ENCODE measurements around the gene BLTP2.

The BLTP2 gene

GRCh38 chr17:28644787-28645575 is at the start of gene BLTP2:
BLTP2 (minus strand) TSS chr17:28645158; CDS start chr17:28645056, 102 bp downstream.
- Histone ChIP-seq H3K27me3 (ENCODE audit: insufficient read depth, insufficient read length) (no peaks in the 10 kb centered on the region), H3K9ac (ENCODE audit: insufficient read length, low read depth) (peak within 1 kb of the TSS; percentile 86), H3K4me3 (ENCODE audit: insufficient read length, low read depth) (peak within 1 kb of the TSS; percentile 75), H3K4me1 (ENCODE audit: insufficient read depth, insufficient read length) (no peaks in the 10 kb centered on the region), H3K9me3 (ENCODE audit: insufficient read depth, low read length) (no peaks in the 10 kb centered on the region), H3K36me3 (ENCODE audit: insufficient read depth, insufficient read length, low read length) (peaks cover 50% of the 10 kb centered on the region)
- TF ChIP-seq YY1 (IDR thresholded peaks at IDR 0.05; ENCODE audit: insufficient read depth, insufficient read length) = no peak
- no peak for TF ChIP-seq ZNF274 (IDR thresholded peaks at IDR 0.05; ENCODE audit: low read depth, low read length)
- TF ChIP-seq SUZ12 (IDR thresholded peaks at IDR 0.05; ENCODE audit: extremely low read depth, insufficient read depth, insufficient read length) = no peak
- DNase-seq (ENCODE audit: low read depth, low spot score) = peak; percentile 79

GRCh38 chr17:28693869-28694268 is 48.9 kb upstream of the BLTP2 start:
- DNase-seq (ENCODE audit: low read depth, low spot score) = no peak
- Histone ChIP-seq H3K36me3 (ENCODE audit: insufficient read depth, insufficient read length, low read length) (peaks cover 90% of the 10 kb centered on the region), H3K9me3 (ENCODE audit: insufficient read depth, low read length) (no peaks in the 10 kb centered on the region), H3K9ac (ENCODE audit: insufficient read length, low read depth) (no peak overlapping the region), H3K4me3 (ENCODE audit: insufficient read length, low read depth) (no peak overlapping the region), H3K27me3 (ENCODE audit: insufficient read depth, insufficient read length) (no peaks in the 10 kb centered on the region), H3K4me1 (ENCODE audit: insufficient read depth, insufficient read length) (no peaks in the 10 kb centered on the region)
- TF ChIP-seq YY1 (IDR thresholded peaks at IDR 0.05; ENCODE audit: insufficient read depth, insufficient read length) (no peak), SUZ12 (IDR thresholded peaks at IDR 0.05; ENCODE audit: extremely low read depth, insufficient read depth, insufficient read length) (no peak)

- peaks cover 92% of the 10 kb centered on the region for H3K36me3 ChIP-seq (ENCODE audit: insufficient read depth, insufficient read length, low read length)
- TF ChIP-seq YY1 (IDR thresholded peaks at IDR 0.05; ENCODE audit: insufficient read depth, insufficient read length) (no peak), ZNF274 (IDR thresholded peaks at IDR 0.05; ENCODE audit: low read depth, low read length) (no peak), SUZ12 (IDR thresholded peaks at IDR 0.05; ENCODE audit: extremely low read depth, insufficient read depth, insufficient read length) (no peak)
- no peaks in the 10 kb centered on the region for H3K27me3 ChIP-seq (ENCODE audit: insufficient read depth, insufficient read length)
- no peaks in the 10 kb centered on the region for H3K9me3 ChIP-seq (ENCODE audit: insufficient read depth, low read length)
- H3K4me1 ChIP-seq (ENCODE audit: insufficient read depth, insufficient read length) = no peaks in the 10 kb centered on the region
- no peak overlapping the region for H3K4me3 ChIP-seq (ENCODE audit: insufficient read length, low read depth)
- H3K9ac ChIP-seq (ENCODE audit: insufficient read length, low read depth) = no peak overlapping the region
- DNase-seq (ENCODE audit: low read depth, low spot score) = no peak
These were observed 44.1 kb upstream of the BLTP2 start for GRCh38 chr17:28689011-28689410.

GRCh38 chr17:28688481-28688880 is 43.5 kb upstream of the BLTP2 start:
- no peak for TF ChIP-seq ZNF274 (IDR thresholded peaks at IDR 0.05; ENCODE audit: low read depth, low read length)
- no peak for TF ChIP-seq YY1 (IDR thresholded peaks at IDR 0.05; ENCODE audit: insufficient read depth, insufficient read length)
- TF ChIP-seq SUZ12 (IDR thresholded peaks at IDR 0.05; ENCODE audit: extremely low read depth, insufficient read depth, insufficient read length) = no peak
- Histone ChIP-seq H3K36me3 (ENCODE audit: insufficient read depth, insufficient read length, low read length) (peaks cover 91% of the 10 kb centered on the region), H3K27me3 (ENCODE audit: insufficient read depth, insufficient read length) (no peaks in the 10 kb centered on the region), H3K9me3 (ENCODE audit: insufficient read depth, low read length) (no peaks in the 10 kb centered on the region), H3K4me3 (ENCODE audit: insufficient read length, low read depth) (no peak overlapping the region), H3K9ac (ENCODE audit: insufficient read length, low read depth) (no peak overlapping the region), H3K4me1 (ENCODE audit: insufficient read depth, insufficient read length) (no peaks in the 10 kb centered on the region)
- no peak for DNase-seq (ENCODE audit: low read depth, low spot score)

GRCh38 chr17:28686296-28686695 is 41.3 kb upstream of the BLTP2 start:
- DNase-seq (ENCODE audit: low read depth, low spot score) = no peak
- Histone ChIP-seq H3K9me3 (ENCODE audit: insufficient read depth, low read length) (no peaks in the 10 kb centered on the region), H3K27me3 (ENCODE audit: insufficient read depth, insufficient read length) (no peaks in the 10 kb centered on the region), H3K4me1 (ENCODE audit: insufficient read depth, insufficient read length) (no peaks in the 10 kb centered on the region), H3K36me3 (ENCODE audit: insufficient read depth, insufficient read length, low read length) (peaks cover 98% of the 10 kb centered on the region), H3K9ac (ENCODE audit: insufficient read length, low read depth) (no peak overlapping the region), H3K4me3 (ENCODE audit: insufficient read length, low read depth) (no peak overlapping the region)
- TF ChIP-seq ZNF274 (IDR thresholded peaks at IDR 0.05; ENCODE audit: low read depth, low read length) = no peak

GRCh38 chr17:28685366-28685765 is 40.4 kb upstream of the BLTP2 start:
- Histone ChIP-seq H3K36me3 (ENCODE audit: insufficient read depth, insufficient read length, low read length) (peaks cover 98% of the 10 kb centered on the region), H3K9me3 (ENCODE audit: insufficient read depth, low read length) (no peaks in the 10 kb centered on the region), H3K4me3 (ENCODE audit: insufficient read length, low read depth) (no peak overlapping the region), H3K9ac (ENCODE audit: insufficient read length, low read depth) (no peak overlapping the region), H3K4me1 (ENCODE audit: insufficient read depth, insufficient read length) (no peaks in the 10 kb centered on the region), H3K27me3 (ENCODE audit: insufficient read depth, insufficient read length) (no peaks in the 10 kb centered on the region)
- no peak for DNase-seq (ENCODE audit: low read depth, low spot score)
- no peak for TF ChIP-seq SUZ12 (IDR thresholded peaks at IDR 0.05; ENCODE audit: extremely low read depth, insufficient read depth, insufficient read length)
- no peak for TF ChIP-seq YY1 (IDR thresholded peaks at IDR 0.05; ENCODE audit: insufficient read depth, insufficient read length)
- no peak for TF ChIP-seq ZNF274 (IDR thresholded peaks at IDR 0.05; ENCODE audit: low read depth, low read length)

GRCh38 chr17:28684963-28685362 is 40.0 kb upstream of the BLTP2 start:
- no peak for DNase-seq (ENCODE audit: low read depth, low spot score)
- Histone ChIP-seq H3K36me3 (ENCODE audit: insufficient read depth, insufficient read length, low read length) (peaks cover 94% of the 10 kb centered on the region), H3K4me3 (ENCODE audit: insufficient read length, low read depth) (no peak overlapping the region), H3K27me3 (ENCODE audit: insufficient read depth, insufficient read length) (no peaks in the 10 kb centered on the region), H3K9ac (ENCODE audit: insufficient read length, low read depth) (no peak overlapping the region), H3K4me1 (ENCODE audit: insufficient read depth, insufficient read length) (no peaks in the 10 kb centered on the region), H3K9me3 (ENCODE audit: insufficient read depth, low read length) (no peaks in the 10 kb centered on the region)
- TF ChIP-seq ZNF274 (IDR thresholded peaks at IDR 0.05; ENCODE audit: low read depth, low read length) = no peak
- no peak for TF ChIP-seq SUZ12 (IDR thresholded peaks at IDR 0.05; ENCODE audit: extremely low read depth, insufficient read depth, insufficient read length)
- TF ChIP-seq YY1 (IDR thresholded peaks at IDR 0.05; ENCODE audit: insufficient read depth, insufficient read length) = no peak
